HG02759 (cell line): ENCODE measurements around the gene CNGA1.
"Not testable (repeated sequence)": the region's sequence is repeated elsewhere in the genome, so short reads cannot be mapped to it uniquely, and the experiment has no call there.

Experiments used
- ATAC-seq: cut with Tn5 transposase; IDR thresholded peaks from one replicate; pipeline ENCODE4 v1.9.1; 2021; ENCODE audit warnings: mild to moderate bottlenecking, moderate library complexity; ENCODE audit not compliant: unreplicated experiment

The CNGA1 gene

DNA sequence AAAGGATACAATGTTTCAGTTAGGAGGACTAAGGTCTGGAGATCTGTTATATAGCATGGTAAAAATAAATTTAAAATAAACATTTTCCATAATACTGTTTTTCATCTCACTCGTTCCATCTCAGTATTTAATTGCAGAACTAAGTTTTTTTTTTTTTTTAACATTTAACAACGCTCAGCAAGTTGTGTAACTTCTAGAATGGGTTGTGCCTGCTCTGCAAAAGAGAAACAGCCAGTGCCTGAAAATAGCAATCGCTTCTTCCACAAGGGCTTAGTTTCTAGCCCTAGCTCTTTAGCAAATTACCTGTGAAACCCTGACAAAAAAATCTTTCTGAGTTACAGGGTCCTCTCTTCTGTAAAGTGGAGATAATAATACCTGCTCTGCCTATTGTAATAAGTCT, 41.9 kb downstream of the CNGA1 start:
- no peak for ATAC-seq

DNA sequence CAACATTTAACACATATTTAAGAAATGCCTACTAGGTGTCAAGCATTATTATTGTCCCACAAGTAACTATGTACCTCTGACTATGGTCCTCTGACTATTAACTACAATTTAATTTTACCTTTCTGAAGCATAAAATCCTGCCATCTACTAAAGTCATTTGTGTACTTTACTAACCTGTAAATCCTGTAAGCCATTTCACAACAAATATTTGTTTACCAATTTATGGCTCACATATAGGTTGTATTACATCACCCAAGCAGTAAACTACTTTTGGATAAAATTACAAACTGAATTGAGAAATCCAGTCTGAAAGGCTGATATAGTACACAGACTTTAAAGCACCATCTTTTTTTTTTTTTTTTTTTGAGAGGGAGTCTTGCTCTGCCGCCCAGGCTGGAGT, 43.8 kb downstream of the CNGA1 start:
- ATAC-seq = no peak

DNA sequence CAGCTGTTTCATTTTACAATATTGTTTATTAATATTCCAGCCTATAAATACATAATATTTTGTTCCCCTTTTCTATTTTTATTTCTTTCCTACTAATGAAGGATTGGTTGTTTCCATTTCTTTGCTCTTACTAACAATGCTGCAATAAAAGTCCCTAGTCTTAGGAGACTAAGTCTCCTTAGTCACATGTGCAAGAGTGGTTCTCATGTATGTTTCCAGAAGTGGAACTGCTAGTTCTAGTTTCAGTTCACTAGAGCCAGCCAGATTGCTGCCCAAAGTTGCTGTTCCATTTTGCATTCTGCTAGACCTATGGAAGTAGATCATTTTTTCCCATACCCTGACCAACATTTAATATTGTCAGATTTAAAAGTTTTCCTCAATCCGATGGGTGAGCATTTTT, 44.3 kb downstream of the CNGA1 start:
- peak; percentile 77 for ATAC-seq

DNA sequence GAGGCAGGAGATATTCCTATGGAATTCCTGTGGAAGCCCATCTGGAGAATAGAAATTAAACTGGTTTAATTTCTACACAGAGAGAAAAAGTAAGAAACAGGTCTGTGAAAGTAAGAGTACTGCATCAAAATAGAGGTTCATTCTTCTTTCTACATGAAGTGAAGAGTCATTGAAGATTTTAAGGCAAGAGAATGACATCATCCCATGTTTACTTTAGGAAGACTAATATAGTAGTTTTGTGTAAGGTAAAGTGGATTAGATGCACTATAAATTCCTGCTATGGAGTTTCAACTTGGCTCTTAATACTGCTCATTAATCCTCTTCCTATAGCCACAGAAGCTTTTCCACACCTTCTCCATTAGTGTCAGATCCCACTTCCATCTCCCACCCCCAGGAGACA, 47.6 kb downstream of the CNGA1 start:
- ATAC-seq = no peak

GRCh38 chr4:47954677-47955076, 61.8 kb downstream of the CNGA1 start:
- no peak for ATAC-seq

DNA sequence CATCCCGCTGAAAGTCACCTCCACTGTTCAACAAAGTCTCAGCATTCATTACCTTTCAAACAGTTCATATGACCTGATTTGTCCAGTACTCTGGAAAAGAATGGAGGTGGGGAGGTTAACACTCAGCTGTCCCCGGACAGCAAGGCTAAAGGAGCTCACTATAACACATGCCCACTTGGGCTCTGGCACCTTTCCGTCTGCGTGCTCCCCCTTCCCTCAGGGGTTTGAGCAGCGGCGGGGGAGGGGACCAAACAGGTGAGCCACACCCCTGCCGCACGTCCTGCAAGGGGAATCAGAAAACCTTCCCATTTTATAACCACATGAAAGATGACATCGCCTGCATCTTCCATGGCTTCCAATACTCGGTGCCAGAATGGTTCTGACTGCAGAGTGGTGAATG, 62.2 kb downstream of the CNGA1 start:
- ATAC-seq = no peak

- no peak for ATAC-seq
Observed at GRCh38 chr4:47945930-47946726, 70.4 kb downstream of the CNGA1 start.

- ATAC-seq = no peak
Observed at GRCh38 chr4:47942081-47942819, 74.2 kb downstream of the CNGA1 start.

- no peak for ATAC-seq
Observed at GRCh38 chr4:47939456-47939855, 77.0 kb downstream of the CNGA1 start.

DNA sequence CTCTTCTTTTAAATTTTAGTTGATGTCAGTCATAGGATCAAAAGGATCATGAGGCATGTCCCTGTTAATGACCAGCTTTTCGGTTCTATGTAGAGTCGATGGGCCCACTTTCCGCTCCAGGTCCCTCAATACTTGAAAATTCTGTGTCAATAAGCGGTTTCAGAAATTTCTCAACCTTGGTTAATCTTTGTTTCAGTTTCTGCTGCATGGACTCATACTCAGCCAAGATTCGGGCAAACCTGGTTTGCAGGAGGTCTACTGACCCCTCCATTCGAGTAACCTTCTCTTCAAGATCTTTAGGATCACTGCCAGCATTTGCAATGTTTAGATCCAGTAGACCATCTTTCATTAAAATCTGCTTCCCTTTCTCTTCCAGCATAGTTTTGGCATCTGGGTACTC, 80.1 kb downstream of the CNGA1 start:
- no peak for ATAC-seq

DNA sequence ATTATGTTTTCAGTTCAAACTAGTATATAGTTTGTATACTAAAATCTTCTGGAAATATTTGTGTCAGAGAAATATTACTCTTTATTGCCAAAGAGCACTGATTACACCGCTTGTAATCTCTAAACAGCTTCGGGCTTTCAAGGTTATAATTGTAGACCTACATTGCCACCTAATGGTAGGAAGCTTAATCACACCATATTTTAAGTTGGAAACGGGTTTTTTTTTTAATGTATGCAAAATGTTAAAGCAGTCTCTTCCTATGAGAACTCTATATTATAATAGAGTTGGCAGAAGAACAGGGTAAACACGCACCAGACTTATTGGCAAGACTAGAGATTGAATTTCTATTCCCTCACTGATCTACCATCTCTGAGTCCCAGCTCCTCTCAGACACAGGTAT, 82.6 kb downstream of the CNGA1 start:
- ATAC-seq = peak; percentile 55

GRCh38 chr4:47930971-47931804, 85.3 kb downstream of the CNGA1 start:
- ATAC-seq = no peak

DNA sequence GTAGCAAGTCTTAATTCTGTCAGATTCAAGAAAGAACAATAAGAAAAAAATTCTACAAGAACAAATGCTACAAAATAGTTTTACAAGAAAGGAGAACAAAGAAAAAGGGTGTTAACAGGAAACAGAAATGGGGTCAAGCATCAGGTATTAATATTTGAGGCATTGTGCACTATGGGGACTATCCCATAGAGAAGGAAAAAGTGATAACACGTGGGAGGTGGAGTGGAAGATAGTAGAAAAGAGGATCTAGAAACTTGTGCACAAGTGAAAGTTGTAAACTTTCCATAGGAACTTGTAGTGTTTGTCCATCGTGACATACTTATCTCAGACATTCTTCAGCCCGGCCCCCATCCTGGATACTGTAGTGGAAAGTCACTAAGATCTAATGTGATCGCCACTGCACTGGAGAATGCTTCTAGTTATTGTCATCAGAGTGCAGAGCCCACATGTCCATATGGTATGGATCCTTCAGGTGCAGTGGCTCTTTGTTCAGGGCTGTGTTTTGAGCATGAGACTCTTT, 86.7 kb downstream of the CNGA1 start:
- no peak for ATAC-seq

DNA sequence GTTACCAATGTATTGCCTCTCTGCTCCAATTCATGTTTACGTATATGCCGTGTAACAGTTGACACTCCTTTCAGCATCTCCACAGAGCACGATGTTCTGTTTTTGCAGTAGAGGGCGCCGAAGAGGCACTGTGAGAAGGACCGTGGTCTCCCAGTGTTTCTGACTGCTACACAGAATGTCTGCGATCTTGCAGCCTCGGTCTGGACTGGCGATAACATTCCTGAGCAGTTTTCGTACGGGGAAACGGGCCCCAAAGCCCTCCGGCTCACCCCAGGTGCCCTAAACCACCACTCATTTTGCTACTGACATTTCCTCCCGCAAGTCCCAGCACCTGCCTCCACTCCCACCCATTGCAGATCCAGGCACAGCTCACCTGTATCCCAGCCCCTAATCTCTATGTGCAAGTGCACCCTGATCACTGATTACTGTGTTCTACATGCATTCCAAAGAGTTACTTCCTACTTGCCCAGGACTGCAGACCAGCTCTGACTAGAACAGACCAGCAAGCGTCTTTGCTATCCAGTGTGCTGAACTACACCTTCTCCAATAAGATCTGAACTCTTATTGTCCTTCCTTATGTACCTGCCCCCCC, 89.7 kb downstream of the CNGA1 start:
- peak; percentile 95 for ATAC-seq

- not testable (repeated sequence) for ATAC-seq
Observed at GRCh38 chr4:47923261-47923608, 93.2 kb downstream of the CNGA1 start.

DNA sequence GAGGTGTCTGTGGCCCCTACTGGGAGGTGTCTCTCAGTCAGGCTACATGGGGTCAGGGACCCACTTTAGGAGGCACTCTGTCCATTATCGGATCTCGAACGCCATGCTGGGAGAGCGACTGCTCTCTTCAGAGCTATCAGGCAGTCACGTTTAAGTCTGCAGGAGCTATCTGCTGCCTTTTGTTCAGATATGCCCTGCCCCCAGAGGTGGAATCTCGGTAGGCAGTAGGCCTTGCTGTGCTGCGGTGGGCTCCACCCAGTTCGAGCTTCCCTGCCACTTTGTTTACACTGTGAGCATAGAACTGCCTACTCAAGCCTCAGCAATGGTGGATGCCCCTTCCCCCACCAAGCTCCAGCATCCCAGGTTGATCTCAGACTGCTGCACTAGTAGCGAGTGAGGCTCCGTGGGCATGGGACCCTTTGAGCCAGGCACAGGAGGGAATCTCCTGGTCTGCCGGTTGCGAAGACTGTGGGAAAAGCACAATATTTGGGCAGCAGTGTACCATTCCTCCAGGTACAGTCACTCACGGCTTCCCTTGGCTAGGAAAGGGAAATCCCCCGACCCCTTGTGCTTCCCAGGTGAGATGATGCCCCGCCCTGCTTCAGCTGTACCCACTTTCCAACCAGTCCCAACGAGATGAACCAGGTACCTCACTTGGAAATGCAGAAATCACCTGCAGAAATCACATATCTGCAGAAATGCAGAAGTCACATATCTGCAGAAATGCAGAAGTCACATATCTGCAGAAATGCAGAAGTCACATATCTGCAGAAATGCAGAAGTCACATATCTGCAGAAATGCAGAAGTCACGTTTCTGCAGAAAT, 93.8 kb downstream of the CNGA1 start:
- not testable (repeated sequence) for ATAC-seq

DNA sequence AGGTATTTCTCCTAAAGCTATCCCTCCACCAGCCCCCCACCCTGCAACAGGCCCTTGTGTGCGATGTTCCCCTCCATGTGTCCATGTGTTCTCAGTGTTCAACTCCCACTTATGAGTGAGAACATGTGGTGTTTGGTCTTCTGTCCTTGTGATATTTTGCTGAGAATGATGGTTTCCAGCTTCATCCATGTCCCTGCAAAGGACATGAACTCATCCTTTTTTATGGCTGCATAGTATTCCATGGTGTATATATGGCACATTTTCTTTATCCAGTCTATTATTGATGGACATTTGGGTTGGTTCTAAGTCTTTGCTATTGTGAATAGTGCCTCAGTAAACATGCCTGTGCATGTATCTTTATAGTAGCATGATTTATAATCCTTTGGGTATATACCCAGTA, 99.3 kb downstream of the CNGA1 start:
- ATAC-seq = not testable (repeated sequence)

- ATAC-seq = no peak
Observed at GRCh38 chr4:47915378-47915777, 101.1 kb downstream of the CNGA1 start.

GRCh38 chr4:47914926-47915237, 101.6 kb downstream of the CNGA1 start:
- peak; percentile 20 for ATAC-seq

GRCh38 chr4:47914220-47914925, 102.1 kb downstream of the CNGA1 start, which contains the start of gene NFXL1:
NFXL1 (minus strand) TSS chr4:47914583; CDS start chr4:47914203, 380 bp downstream.
- ATAC-seq = peak; percentile 97
